TTC549 (cell line): ENCODE data around the gene CERS5.
A peak's percentile ranks its signal among the peaks of the same experiment; 100 is the strongest.

Source experiments
- FAIRE-seq: peaks from 2 replicates; lab custom pipeline; 2012; peaks lifted over from hg19 to GRCh38; lab: Jason Lieb, UNC

CERS5 gene

DNA sequence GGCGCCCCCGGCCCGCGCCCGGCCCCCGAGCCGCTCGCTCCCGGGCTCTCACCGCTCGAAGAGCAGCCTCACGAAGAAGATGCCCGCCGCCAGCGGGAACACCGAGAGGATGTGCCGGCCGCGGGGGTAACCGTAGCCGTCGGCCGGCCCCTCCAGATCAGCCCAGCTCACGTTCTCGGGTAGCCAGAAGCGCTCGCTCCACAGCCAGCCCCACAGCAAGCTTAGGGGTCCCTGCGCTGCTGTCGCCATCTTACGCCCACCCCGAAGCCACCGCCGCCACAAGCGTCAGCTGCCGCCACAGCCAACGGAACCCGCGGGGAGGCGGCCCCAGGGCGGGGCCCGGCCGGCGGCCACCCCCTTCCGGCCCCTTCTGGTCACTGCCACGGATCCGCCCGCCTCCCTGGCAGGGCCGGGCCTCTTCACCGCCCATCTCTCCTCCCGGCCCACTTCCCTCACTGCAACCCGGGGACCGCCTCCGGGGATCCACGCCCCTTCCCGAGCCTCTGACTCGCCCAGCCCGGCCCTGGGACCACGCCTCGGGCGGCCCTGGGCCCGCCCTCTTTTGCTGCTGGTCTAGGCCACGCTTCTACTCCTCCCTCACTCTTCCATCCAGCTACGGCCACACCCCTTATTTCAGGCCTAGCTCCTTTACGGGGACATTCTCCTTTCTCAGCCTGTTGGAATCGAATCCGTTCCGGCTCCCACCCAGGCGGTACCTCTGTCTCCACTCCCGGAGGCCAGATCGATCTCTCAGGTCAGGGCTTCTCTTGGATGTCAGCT is at the start of gene CERS5:
CERS5 (minus strand) TSS at position 321 of the 780 bp plus-strand sequence; CDS start at position 249, 72 bp downstream.
- peak; percentile 82 for FAIRE-seq

- no peak for FAIRE-seq
Observed at GRCh38 chr12:50215033-50215432, 47.9 kb upstream of the CERS5 start.

GRCh38 chr12:50214018-50214417 is 46.8 kb upstream of the CERS5 start:
- no peak for FAIRE-seq

DNA sequence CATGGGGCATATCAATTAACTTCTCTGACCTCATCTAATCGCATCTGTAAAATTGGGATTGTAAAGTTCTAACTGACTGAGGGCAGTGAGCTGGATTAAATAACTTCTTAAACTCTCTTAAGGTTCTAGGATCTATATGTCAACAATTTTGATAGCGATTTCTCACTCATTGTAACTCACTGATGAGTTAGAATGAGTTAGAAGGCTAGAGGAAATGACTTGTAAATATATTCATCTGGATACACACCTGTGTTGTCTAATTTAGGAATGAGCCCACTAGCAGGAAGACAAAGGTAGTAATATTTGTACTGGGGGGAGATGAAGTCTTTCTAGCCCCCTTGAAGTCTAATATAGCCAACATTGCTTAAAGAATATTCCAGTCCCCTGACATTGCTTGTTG is 46.3 kb upstream of the CERS5 start:
- FAIRE-seq: no peak

GRCh38 chr12:50212071-50212467 is 44.9 kb upstream of the CERS5 start:
- no peak for FAIRE-seq

GRCh38 chr12:50211392-50212070 is 44.4 kb upstream of the CERS5 start:
- FAIRE-seq: no peak

DNA sequence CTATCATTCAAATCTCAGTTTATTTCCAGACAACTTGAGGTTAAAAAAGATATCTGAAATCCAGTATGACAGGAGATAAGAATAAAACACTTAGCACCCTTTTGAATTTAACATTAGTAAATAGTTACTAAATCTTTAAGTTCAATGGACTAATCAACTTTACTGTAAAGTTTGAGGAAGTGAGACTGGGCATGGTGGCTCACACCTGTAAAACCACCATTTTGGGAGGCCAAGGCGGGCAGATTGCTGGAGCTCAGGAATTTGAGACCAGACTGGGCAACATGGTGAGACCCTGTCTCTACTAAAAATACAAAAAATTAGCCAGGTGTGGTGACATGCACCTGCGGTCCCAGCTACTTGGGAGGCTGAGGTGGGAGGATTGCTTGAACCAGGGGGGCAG is 40.3 kb upstream of the CERS5 start:
- no peak for FAIRE-seq

- FAIRE-seq: no peak
Observed at GRCh38 chr12:50205648-50206047, 38.5 kb upstream of the CERS5 start.

DNA sequence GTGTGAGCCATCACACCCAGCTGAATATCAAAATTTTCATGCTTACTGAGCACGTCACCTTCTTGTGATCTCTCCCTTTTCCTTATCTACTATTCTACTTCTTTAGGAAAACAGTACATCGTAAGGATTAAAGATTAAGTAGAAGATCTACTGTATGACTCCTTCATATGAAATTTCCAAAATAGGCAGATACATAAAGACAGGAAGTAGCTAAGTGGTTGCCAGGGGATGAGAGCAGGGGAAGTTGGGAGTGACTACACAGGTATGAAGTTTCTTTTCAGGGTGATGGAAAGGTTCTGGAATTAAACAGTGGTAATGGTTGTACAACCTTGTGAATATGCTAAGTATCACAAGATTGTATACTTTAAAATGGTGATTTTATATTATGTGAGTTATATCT is 36.5 kb upstream of the CERS5 start:
- no peak for FAIRE-seq

GRCh38 chr12:50201987-50202521 is 34.9 kb upstream of the CERS5 start:
- no peak for FAIRE-seq

GRCh38 chr12:50200552-50201273 is 33.5 kb upstream of the CERS5 start:
- no peak for FAIRE-seq

GRCh38 chr12:50198829-50199228 is 31.7 kb upstream of the CERS5 start:
- FAIRE-seq: no peak

DNA sequence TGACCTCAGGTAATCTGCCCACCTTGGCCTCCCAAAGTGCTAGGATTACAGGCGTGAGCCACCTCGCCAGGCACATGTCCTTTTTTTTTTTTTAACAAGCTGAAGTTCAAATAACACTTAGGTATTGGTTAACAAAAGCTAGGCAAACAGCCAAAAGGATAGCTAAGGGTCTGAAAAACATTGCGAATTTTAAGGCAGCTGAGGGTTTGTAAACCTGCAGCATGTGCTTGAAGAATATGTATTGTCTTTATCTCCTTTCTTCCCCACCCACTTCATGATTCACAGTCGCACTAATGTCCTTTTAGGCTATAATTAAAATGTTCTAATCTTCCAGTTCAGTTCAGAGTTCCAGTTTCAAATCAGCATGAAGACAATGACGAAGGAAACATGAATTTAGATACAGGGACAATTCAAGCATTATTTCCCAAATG is 30.1 kb upstream of the CERS5 start:
- FAIRE-seq: no peak

DNA sequence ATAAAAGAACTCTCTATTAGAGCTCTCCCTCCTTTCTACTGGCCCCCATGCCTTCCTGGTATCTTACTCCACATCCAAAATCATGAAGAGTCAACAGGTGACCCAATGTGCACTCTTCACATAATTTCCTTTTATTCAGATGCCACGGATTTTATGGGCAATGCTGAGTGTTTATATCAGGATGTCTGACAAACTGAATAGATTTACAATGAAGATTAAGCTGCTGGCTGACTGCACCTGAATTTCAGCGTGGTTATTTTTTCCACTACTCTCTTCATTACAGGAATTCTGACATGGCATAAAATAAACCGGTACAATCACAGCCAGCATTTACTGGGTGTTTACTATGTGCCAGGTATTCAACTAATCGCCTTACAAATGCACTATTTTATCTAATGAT is 29.4 kb upstream of the CERS5 start:
- no peak for FAIRE-seq

DNA sequence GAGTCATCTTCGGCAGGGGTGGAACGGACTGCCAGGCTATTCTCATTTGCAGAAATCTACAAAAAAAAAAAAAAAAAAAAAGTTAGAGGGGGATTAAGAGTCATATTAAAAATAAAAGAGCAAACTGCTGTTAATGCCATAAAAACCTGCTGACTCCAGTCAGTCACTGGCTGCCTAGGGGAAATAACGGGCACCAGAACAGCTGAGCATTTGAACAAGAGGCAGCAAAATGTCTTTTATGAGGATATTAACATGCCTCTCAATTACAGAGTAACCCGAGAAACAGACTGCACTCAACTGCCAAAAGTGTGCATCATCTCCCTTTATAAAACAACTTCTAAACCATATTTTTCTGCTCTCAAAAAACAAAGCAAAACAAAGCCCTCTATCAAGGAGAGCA is 28.7 kb upstream of the CERS5 start:
- no peak for FAIRE-seq

GRCh38 chr12:50192908-50193307 is 25.7 kb upstream of the CERS5 start:
- no peak for FAIRE-seq

DNA sequence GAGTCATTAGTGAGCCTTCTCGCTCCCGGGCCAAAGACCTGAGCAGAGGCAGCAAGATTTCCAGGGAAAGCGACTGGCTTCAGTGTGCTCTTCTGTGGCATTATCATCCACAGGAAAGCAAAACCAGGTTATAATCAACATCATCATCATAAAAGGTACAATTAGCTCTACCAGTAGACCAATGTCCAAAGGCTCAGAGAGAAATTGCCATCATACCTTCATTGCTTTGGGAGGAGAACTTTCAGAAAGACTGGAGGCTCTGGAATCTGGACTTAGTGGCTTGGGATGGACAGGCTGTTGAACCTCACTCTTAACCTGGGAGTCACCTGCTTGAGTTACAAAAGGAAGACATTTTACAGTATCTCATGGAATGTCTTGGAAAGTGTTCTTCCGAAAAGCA is 25.1 kb upstream of the CERS5 start:
- no peak for FAIRE-seq

- FAIRE-seq: no peak
Observed at GRCh38 chr12:50190859-50191258, 23.7 kb upstream of the CERS5 start.

GRCh38 chr12:50188875-50189575 is 21.9 kb upstream of the CERS5 start:
- no peak for FAIRE-seq

GRCh38 chr12:50188241-50188781 is 21.1 kb upstream of the CERS5 start:
- no peak for FAIRE-seq

DNA sequence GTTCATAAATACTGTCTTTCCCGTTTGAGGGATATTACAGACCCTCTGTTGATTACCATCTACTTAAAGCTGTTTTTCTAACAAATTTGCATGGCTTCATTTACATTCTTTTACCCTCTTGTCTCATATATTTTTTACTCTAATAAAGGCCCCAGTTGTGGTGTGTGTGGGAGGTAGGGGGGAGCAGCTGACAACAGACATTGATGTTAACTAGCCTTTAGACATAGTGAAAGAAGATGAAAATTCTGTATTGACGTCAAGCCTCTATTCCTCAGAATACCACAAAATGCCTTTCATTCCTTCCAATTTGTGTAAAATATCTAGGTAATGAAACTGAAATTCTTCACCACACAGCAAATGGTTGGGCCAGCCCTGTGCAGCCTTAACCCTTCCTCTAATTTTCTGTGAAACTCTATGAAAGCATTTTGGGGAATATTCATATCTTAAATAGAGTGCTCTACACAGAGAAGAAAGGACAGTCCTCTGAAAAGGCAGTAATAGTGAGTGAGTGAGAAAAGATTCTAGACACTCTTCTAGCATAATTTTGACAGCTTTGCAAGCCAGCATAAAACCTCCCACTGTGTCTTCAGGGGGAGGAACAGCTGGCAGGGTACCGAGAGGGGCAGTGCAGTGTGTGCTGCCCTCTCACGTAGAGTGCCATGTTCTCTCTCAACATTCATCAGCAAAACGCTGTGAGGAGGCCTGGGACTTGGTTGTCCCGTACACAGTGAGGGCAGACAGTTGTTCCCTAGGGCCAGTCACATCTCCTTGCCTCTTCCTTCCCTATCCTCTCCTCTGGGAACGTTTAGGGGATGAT is 20.1 kb upstream of the CERS5 start:
- no peak for FAIRE-seq
